ENCODE measurements around the gene AHNAK2.
"Not testable (repeated sequence)": the region's sequence is repeated elsewhere in the genome, so short reads cannot be mapped to it uniquely, and the experiment has no call there.

Gene AHNAK2

DNA sequence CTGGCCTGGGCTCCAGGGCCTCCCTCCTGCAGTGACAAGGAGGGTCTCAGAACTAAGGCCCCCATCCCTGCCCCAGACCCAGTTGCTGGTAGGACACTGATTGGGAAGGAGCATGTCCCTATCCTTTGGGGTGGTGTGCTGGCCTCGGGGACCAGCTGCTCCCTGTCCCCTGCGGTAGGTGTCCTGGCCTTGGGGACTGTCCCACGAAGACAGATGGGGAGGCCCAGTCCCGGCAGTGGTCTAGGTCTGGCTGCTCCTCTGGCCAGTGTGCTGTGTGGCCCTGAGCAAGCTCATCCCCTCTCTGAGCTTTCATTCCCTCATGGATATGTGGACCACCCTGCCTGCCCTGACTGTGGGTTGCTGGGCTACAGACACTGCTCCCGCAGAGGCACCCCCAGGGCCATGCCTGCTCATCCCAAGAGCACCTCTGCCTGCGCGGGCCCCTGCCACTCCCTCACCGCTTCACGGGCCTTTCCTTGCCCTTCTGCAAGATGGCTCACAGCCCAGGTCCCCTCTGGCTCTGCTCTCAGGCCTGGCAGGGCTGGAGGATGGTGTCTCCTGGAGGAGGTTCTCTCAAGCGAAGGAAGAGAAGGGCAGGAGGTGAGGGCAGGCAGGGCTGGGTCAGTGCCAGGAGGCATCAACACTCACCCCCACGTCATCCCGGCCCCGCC lies 12.5 kb downstream of the AHNAK2 start:
- H3K36me3 ChIP-seq (ENCODE audit: control insufficient read depth, insufficient read depth, low read length), result no peaks in the 10 kb centered on the region
- peaks cover 39% of the 10 kb centered on the region for H3K4me1 ChIP-seq (ENCODE audit: control insufficient read depth, insufficient read depth, low read length)
- H3K27me3 ChIP-seq (ENCODE audit: control insufficient read depth, insufficient read depth, low read length), result peaks cover 23% of the 10 kb centered on the region
- H3K9ac ChIP-seq (ENCODE audit: low read length), result no peak overlapping the region
- H3K4me3 ChIP-seq (ENCODE audit: low read length), result no peak overlapping the region
- no peaks in the 10 kb centered on the region for H3K9me3 ChIP-seq (ENCODE audit: control insufficient read depth, low read length)

DNA sequence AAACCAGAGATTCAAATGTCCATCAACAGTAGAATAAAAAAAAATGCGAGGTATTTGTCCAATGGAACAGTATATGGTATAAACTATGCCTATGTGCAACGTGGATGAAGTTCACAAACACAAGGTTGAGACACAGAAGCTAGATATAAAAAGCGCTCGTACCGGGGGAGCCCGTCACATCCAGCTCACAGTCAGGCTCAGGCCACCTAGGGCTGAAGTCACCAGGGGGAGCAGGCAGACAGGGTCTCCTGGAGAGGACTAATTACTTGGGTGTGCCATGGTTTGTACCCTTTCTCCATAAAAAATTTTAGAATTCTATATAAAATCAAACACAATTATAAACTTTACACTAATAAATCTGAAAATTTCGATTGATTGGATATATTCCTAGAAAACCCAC lies 13.6 kb downstream of the AHNAK2 start:
- no peaks in the 10 kb centered on the region for H3K9me3 ChIP-seq (ENCODE audit: control insufficient read depth, low read length)
- H3K9ac ChIP-seq (ENCODE audit: low read length), result no peak overlapping the region
- no peak overlapping the region for H3K4me3 ChIP-seq (ENCODE audit: low read length)
- peaks cover 23% of the 10 kb centered on the region for H3K27me3 ChIP-seq (ENCODE audit: control insufficient read depth, insufficient read depth, low read length)
- no peaks in the 10 kb centered on the region for H3K36me3 ChIP-seq (ENCODE audit: control insufficient read depth, insufficient read depth, low read length)
- H3K4me1 ChIP-seq (ENCODE audit: control insufficient read depth, insufficient read depth, low read length), result peaks cover 32% of the 10 kb centered on the region

DNA sequence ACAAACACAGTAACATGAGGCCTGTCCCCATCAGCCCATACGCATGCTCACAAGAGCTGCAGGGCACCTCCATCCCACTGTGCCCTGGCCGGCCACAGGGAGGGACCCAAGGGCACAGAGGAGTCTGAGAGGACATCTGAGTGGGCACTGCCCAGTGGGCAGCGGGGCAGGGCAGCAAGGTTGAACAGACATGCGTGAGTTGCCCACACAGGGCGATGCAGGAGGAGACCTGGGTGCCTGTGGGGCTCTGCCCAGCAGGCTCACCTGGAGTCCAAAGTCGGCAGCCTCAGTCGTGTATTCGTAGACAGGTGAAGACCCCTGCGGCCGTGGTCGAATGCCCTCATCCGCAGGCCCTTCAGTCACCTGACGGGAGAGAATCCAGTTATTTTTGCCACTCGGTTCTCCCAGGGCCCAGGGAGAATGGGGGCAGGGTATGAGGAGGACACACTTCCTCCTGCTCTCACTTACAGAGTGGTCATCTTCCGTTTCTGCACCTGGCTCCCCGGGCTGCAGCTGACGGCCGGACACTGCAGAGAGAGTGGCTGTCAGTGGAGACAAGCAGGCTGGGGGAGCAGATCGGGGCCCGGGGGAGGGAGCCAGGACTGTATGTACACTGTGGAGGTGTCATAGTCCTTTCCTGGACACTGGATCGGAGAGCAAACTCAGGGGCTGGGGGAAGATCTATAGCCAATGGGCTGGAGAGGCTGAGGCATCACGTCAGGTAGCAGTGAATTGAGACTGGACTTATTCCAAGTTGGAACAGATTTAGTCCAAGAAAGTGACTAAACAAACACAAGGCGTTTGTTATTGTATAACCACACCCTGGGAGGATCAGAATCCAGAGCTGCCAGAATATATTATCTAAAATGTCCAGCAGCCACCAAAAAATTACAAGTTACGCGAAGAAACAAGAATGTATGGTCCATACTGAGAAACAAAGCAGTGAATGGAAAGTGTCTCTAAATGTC lies 20.7 kb downstream of the AHNAK2 start:
- H3K9ac ChIP-seq (ENCODE audit: low read length), result no peak overlapping the region
- no peaks in the 10 kb centered on the region for H3K36me3 ChIP-seq (ENCODE audit: control insufficient read depth, insufficient read depth, low read length)
- peaks cover 12% of the 10 kb centered on the region for H3K27me3 ChIP-seq (ENCODE audit: control insufficient read depth, insufficient read depth, low read length)

DNA sequence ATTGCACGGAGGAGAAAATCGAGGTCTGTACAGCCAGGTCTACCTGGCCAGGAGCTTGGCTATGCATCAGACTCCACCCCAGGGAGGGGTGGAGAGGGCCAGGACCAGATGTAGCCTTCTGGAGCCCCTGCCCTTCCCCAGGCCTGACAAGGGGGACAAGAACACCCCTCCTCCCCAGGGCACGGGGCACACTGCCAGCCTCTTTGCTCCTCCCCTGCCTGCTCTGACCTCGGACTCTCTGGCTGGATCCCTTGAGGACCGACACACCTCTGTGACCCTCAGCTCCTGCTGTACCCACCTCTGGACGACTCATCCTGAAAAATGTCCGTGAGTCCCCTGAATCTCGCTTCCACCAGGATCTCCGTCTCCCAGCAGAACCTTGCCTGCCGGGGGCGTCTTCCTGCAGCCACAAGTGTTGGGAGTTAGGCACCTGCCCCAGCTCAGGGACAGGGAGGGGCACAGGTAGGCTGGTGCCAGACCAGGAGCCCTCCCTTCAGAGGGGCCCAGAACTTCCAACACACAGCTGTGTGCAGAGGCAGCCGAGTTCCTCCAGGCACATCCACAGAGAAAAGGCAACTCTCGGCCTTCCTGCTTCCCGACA lies 21.8 kb downstream of the AHNAK2 start:
- no peak overlapping the region for H3K9ac ChIP-seq (ENCODE audit: low read length)
- H3K27me3 ChIP-seq (ENCODE audit: control insufficient read depth, insufficient read depth, low read length), result peaks cover 12% of the 10 kb centered on the region
- H3K36me3 ChIP-seq (ENCODE audit: control insufficient read depth, insufficient read depth, low read length), result no peaks in the 10 kb centered on the region
- peaks cover 11% of the 10 kb centered on the region for H3K4me1 ChIP-seq (ENCODE audit: control insufficient read depth, insufficient read depth, low read length)
- no peak overlapping the region for H3K4me3 ChIP-seq (ENCODE audit: low read length)
- H3K9me3 ChIP-seq (ENCODE audit: control insufficient read depth, low read length), result no peaks in the 10 kb centered on the region

More for the DNA sequence above, 20.7 kb downstream of the AHNAK2 start:
- H3K9me3 ChIP-seq (ENCODE audit: control insufficient read depth, low read length), result no peaks in the 10 kb centered on the region
- H3K4me3 ChIP-seq (ENCODE audit: low read length), result no peak overlapping the region
- H3K4me1 ChIP-seq (ENCODE audit: control insufficient read depth, insufficient read depth, low read length), result peaks cover 11% of the 10 kb centered on the region

DNA sequence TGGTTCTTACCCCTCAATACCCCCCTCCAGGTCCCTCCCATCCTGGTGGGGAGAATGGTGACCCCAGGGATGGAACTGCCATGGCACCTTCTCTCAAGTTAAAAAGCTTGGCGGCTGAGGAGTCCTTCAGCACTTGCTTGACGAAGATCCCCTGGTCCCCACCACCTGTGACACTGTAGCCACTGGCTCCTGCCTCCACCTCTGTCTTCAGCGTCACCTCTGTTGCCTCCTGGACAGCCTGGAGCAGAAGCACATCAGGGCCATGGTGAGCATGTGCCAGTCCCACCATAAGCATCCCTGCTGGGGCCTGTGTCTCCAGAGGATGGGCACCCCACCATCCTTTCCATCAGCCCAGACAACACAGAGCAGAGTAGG lies 22.8 kb downstream of the AHNAK2 start:
- no peaks in the 10 kb centered on the region for H3K9me3 ChIP-seq (ENCODE audit: control insufficient read depth, low read length)
- H3K27me3 ChIP-seq (ENCODE audit: control insufficient read depth, insufficient read depth, low read length), result peaks cover 12% of the 10 kb centered on the region
- no peak overlapping the region for H3K4me3 ChIP-seq (ENCODE audit: low read length)
- H3K4me1 ChIP-seq (ENCODE audit: control insufficient read depth, insufficient read depth, low read length), result peaks cover 11% of the 10 kb centered on the region
- H3K36me3 ChIP-seq (ENCODE audit: control insufficient read depth, insufficient read depth, low read length), result no peaks in the 10 kb centered on the region
- no peak overlapping the region for H3K9ac ChIP-seq (ENCODE audit: low read length)

DNA sequence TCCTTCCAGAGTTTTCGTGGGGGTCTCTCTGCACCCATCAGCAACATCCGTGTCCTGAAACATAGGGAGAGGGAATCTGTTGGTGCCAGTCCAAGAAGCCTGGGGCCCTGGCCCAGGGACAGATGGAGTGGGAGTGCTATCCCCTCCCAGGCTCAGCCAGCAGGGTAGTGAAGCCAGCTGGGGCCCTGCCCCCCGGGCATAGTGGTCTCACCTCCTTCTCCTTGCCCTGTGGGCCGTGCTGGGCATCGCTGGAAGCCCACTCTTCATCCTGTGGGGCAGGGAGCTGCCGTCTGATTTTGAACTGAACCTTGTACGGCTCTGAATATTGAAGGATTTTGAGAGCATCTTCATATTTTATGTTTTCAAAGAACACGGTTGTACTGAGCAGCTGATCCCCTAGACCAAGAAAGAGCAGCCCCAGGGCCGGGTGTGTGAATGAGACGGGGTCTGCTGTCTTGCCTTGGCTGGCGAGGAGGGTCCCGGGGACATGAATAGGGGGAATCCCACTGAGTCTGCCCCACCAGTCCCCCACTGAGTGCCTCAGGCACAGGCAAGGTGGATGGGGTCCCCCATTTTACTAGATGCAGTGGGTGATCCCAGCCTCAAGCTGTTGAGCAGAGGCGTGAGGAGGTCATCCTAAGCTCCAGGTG lies 23.3 kb downstream of the AHNAK2 start:
- no peak overlapping the region for H3K9ac ChIP-seq (ENCODE audit: low read length)
- peaks cover 11% of the 10 kb centered on the region for H3K4me1 ChIP-seq (ENCODE audit: control insufficient read depth, insufficient read depth, low read length)
- H3K9me3 ChIP-seq (ENCODE audit: control insufficient read depth, low read length), result no peaks in the 10 kb centered on the region
- peaks cover 12% of the 10 kb centered on the region for H3K27me3 ChIP-seq (ENCODE audit: control insufficient read depth, insufficient read depth, low read length)
- H3K36me3 ChIP-seq (ENCODE audit: control insufficient read depth, insufficient read depth, low read length), result no peaks in the 10 kb centered on the region
- H3K4me3 ChIP-seq (ENCODE audit: low read length), result no peak overlapping the region

DNA sequence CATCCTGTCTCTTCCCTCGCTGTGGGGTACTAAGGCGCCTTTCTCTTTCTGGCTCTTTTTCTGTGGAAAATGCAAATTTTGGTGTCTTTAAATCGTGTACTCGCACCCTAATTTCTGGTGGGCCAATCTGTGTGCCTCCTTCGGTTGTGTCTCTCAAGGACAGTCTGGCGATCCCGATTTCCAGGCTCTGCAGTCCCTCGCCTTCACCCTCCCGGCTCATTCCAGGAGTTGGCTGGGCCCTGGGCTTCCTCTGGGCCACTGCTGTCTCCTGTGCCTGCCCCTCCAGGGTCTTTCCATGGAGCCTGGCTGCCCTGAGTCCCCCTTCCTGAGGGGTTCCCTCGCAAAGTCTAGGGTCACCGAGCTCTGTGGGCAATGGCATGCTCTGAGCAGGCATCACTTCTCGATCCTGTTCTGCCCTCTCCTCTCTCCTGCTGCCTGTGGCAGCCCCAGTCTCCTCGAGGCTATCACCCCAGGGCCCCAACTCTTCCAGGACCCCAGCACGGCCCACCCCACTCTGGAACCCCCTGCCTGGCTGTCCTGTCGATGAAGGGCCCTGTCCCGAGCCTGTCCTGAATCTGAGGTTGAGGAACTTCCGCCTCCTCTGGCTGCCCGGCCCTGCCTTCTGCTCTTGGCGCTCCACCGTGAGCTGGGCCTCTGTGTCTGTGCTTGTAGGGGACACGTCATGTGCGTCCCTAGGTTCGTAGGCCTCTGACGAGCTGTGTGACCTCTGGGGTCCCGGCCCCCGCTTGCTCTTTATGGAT lies 24.1 kb downstream of the AHNAK2 start:
- Histone ChIP-seq H3K9me3 (ENCODE audit: control insufficient read depth, low read length) (no peaks in the 10 kb centered on the region), H3K27me3 (ENCODE audit: control insufficient read depth, insufficient read depth, low read length) (peaks cover 12% of the 10 kb centered on the region), H3K4me1 (ENCODE audit: control insufficient read depth, insufficient read depth, low read length) (peaks cover 11% of the 10 kb centered on the region), H3K36me3 (ENCODE audit: control insufficient read depth, insufficient read depth, low read length) (no peaks in the 10 kb centered on the region), H3K4me3 (ENCODE audit: low read length) (no peak overlapping the region), H3K9ac (ENCODE audit: low read length) (no peak overlapping the region)

DNA sequence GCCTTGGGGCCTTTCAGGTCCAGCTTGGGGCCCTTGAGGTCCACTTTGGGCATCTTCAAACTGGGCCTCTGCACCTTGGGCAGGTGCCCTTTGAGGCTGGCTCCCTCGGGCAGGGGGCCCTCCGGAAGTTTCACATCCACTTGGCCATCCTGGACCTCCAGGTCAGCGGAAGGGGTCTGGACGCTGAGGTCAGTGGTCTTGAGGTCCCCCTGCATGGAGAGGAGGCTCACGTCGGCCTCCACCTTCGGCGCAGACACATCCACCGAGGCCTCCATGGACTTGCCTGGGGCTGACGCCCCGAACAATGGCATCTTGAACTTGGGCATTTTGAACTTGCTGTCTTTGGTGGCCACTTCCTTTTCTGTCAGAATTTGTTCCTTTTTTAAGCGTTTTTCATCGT lies 25.1 kb downstream of the AHNAK2 start:
- Histone ChIP-seq H3K9ac (ENCODE audit: low read length) (no peak overlapping the region), H3K9me3 (ENCODE audit: control insufficient read depth, low read length) (no peaks in the 10 kb centered on the region), H3K27me3 (ENCODE audit: control insufficient read depth, insufficient read depth, low read length) (peaks cover 12% of the 10 kb centered on the region), H3K4me1 (ENCODE audit: control insufficient read depth, insufficient read depth, low read length) (peaks cover 10% of the 10 kb centered on the region), H3K4me3 (ENCODE audit: low read length) (no peak overlapping the region), H3K36me3 (ENCODE audit: control insufficient read depth, insufficient read depth, low read length) (no peaks in the 10 kb centered on the region)

DNA sequence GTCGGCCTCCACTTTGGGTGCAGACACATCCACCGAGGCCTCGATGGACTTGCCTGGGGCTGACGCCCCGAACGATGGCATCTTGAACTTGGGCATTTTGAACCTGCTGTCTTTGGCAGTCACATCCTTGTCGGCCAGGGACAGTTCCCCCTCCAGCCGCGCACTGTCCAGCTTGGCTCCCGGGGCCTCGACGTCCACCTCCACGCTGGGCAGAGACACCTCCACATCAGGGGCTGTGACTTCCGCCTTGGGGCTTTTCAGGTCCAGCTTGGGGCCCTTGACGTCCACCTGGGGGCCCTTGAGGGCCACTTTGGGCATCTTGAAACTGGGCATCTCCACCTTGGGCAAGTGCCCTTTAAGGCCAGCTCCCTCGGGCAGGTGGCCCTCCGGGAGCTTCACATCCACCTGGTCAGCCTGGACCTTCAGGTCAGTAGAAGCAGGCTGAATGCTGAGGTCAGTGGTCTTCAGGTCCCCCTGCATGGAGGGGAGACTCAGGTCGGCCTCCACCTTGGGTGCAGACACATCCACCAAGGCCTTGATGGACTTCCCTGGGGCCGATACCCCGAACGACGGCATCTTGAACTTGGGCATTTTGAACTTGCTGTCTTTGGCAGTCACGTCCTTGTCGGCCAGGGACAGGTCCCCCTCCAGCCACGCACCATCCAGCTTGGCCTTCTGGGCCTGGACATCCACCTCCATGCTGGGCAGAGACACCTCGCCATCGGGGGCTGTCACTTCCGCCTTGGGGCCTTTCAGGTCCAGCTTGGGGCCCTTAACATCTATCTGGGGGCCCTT lies 26.1 kb downstream of the AHNAK2 start:
- not testable (repeated sequence) for H3K4me3 ChIP-seq (ENCODE audit: low read length); H3K36me3 ChIP-seq (ENCODE audit: control insufficient read depth, insufficient read depth, low read length); H3K9me3 ChIP-seq (ENCODE audit: control insufficient read depth, low read length); H3K9ac ChIP-seq (ENCODE audit: low read length); H3K4me1 ChIP-seq (ENCODE audit: control insufficient read depth, insufficient read depth, low read length)
- H3K27me3 ChIP-seq (ENCODE audit: control insufficient read depth, insufficient read depth, low read length), result peaks cover 12% of the 10 kb centered on the region

DNA sequence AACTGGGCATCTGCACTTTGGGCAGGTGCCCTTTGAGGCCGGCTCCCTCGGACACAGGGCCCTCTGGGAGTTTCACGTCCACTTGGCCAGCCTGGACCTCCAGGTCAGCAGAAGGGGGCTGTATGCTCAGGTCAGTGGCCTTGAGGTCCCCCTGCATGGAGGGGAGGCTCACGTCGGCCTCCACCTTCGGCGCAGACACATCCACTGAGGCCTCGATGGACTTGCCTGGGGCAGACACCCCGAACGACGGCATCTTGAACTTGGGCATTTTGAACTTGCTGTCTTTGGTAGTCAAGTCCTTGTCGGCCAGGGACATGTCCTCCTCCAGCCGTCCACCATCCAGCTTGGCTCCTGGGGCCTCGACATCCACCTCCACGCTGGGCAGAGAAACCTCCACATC lies 27.5 kb downstream of the AHNAK2 start:
- not testable (repeated sequence) for H3K9me3 ChIP-seq (ENCODE audit: control insufficient read depth, low read length); H3K27me3 ChIP-seq (ENCODE audit: control insufficient read depth, insufficient read depth, low read length); H3K4me3 ChIP-seq (ENCODE audit: low read length); H3K4me1 ChIP-seq (ENCODE audit: control insufficient read depth, insufficient read depth, low read length); H3K36me3 ChIP-seq (ENCODE audit: control insufficient read depth, insufficient read depth, low read length); H3K9ac ChIP-seq (ENCODE audit: low read length)

DNA sequence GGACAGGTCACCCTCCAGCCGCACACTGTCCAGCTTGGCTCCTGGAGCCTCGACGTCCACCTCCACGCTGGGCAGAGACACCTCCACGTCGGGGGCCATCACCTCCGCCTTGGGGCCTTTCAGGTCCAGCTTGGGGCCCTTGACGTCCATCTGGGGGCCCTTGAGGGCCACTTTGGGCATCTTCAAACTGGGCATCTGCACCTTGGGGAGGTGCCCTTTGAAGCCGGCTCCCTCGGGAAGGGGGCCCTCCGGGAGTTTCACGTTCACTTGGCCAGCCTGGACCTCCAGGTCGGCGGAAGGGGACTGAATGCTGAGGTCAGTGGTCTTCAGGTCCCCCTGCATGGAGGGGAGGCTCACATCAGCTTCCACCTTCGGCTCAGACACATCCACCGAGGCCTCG lies 28.2 kb downstream of the AHNAK2 start:
- no peaks in the 10 kb centered on the region for H3K36me3 ChIP-seq (ENCODE audit: control insufficient read depth, insufficient read depth, low read length)
- H3K27me3 ChIP-seq (ENCODE audit: control insufficient read depth, insufficient read depth, low read length), result peaks cover 3% of the 10 kb centered on the region
- no peak overlapping the region for H3K9ac ChIP-seq (ENCODE audit: low read length)
- no peaks in the 10 kb centered on the region for H3K9me3 ChIP-seq (ENCODE audit: control insufficient read depth, low read length)
- H3K4me1 ChIP-seq (ENCODE audit: control insufficient read depth, insufficient read depth, low read length), result no peaks in the 10 kb centered on the region
- no peak overlapping the region for H3K4me3 ChIP-seq (ENCODE audit: low read length)
